IPS-18a (cell line): ENCODE measurements around the gene TMEM219.

Experiments
- H3K27ac ChIP-seq: one replicate; pipeline ENCODE4 v1.5.1; 2013; ENCODE audit warnings: low read length
- H3K27me3 ChIP-seq: one replicate; pipeline ENCODE4 v1.6.1; 2013; ENCODE audit warnings: mild to moderate bottlenecking, low read length; ENCODE audit not compliant: control insufficient read depth, insufficient read depth
- H3K36me3 ChIP-seq: one replicate; pipeline ENCODE4 v1.6.1; 2013; ENCODE audit warnings: low read depth, low read length; ENCODE audit not compliant: control insufficient read depth
- H3K4me1 ChIP-seq: one replicate; pipeline ENCODE4 v1.6.1; 2013; ENCODE audit warnings: low read depth, low read length; ENCODE audit not compliant: control insufficient read depth
- H3K4me3 ChIP-seq: one replicate; pipeline ENCODE4 v1.5.1; 2013; ENCODE audit warnings: low read length
- H3K9ac ChIP-seq: one replicate; pipeline ENCODE4 v1.6.1; 2013; ENCODE audit warnings: mild to moderate bottlenecking, low read length, moderate library complexity
- H3K9me3 ChIP-seq: one replicate; pipeline ENCODE4 v1.6.1; 2013; ENCODE audit warnings: low read depth, low read length; ENCODE audit not compliant: control insufficient read depth

Gene TMEM219, protein sequence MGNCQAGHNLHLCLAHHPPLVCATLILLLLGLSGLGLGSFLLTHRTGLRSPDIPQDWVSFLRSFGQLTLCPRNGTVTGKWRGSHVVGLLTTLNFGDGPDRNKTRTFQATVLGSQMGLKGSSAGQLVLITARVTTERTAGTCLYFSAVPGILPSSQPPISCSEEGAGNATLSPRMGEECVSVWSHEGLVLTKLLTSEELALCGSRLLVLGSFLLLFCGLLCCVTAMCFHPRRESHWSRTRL

DNA sequence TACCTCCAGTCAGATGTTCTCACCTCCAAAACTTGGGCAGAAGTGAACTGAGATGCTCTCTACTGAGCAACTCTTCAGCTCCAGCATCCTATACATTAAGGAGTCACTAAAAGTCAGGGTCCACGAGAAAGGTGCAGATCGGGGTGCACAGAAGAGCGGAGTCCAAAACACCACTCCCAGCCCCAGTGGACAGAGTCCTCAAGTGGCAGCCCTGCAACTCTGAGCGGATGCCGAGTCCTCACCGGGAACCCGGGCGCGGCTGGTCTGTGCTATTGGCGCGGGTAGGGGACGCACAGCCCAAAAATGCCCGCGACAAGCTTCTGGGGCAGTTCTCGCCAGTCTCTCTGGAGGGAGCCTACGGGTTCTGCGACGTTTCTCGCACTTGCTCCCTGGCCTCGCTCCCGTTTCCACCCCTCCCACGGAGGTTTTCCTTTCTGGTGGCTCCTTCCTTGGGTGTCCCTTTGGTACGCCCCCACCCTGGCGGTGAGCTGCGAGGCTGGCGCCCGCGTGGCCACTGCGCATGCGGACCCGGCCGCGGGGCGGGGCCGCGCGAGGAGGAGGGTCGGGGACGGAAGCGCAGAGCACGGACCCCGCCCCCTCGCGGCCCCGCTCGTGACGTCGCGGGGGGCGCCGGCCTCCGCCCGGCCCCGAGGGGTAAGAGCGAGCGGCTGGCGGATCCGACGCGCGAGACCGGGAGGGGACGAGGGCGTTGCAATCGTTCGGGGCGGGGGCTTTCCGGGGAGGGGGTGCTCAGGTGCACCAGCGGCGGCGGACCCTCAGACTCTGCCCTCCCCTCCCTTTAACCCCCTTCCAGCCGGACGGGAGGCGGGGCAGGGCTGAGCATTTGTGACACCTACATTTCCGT lies at the start of gene TMEM219:
Gene TMEM219 (plus strand): TSS at position 601 of the 865 bp plus-strand sequence. CDS start 1,065 bp downstream, outside the sequence.
- H3K4me1 ChIP-seq, result no peaks in the 10 kb centered on the region
- peak within 1 kb of the TSS; percentile 76 for H3K4me3 ChIP-seq
- no peaks in the 10 kb centered on the region for H3K36me3 ChIP-seq
- no peaks in the 10 kb centered on the region for H3K9me3 ChIP-seq
- H3K27ac ChIP-seq, result peak within 1 kb of the TSS; percentile 38
- H3K9ac ChIP-seq, result peak within 1 kb of the TSS; percentile 65
- no peaks in the 10 kb centered on the region for H3K27me3 ChIP-seq

DNA sequence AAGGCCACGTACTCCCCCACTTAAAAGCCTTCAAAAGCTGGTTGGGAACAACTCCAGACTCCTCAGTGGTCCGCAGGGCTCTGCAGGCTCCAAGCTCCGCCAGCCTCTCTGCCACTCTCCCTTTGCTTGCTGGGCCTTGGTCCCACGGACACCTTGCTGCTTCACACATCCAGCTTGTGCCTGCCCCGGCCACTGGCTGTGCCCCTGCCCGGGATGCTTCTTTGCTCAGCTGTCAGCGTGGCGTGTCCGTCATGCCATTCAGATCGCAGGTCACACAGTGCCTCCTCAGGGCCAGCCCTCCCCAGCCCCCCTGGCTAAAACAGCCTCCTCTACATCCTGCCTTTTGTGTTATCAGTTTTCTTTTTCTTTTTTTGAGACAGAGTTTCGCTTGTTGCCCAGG lies 49.8 kb upstream of the TMEM219 start:
- Histone ChIP-seq H3K4me1 (no peaks in the 10 kb centered on the region), H3K4me3 (no peak overlapping the region), H3K36me3 (no peaks in the 10 kb centered on the region), H3K9ac (no peak overlapping the region), H3K27ac (no peak overlapping the region), H3K27me3 (no peaks in the 10 kb centered on the region), H3K9me3 (no peaks in the 10 kb centered on the region)

DNA sequence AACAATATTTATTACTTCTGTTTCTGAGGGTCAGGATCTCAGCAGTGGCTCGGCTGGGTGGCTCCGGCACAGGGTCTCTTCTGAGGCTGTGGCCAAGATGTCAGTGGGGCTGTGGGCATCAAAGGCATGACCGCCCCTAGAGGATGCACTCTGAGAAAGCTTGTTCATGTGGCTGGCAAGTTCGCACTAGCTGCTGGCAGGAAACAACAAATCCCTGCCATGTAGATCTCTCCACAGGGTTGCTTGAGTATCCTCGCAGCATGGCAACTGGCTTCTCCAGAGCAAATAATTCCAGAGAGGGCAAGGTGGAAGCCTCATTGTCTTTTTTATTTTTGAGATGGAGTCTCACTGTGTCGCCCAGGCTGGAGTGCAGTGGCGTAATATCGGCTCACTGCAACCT lies 48.4 kb upstream of the TMEM219 start:
- Histone ChIP-seq H3K36me3 (no peaks in the 10 kb centered on the region), H3K9ac (no peak overlapping the region), H3K4me3 (no peak overlapping the region), H3K27me3 (no peaks in the 10 kb centered on the region), H3K9me3 (no peaks in the 10 kb centered on the region), H3K4me1 (no peaks in the 10 kb centered on the region), H3K27ac (no peak overlapping the region)

DNA sequence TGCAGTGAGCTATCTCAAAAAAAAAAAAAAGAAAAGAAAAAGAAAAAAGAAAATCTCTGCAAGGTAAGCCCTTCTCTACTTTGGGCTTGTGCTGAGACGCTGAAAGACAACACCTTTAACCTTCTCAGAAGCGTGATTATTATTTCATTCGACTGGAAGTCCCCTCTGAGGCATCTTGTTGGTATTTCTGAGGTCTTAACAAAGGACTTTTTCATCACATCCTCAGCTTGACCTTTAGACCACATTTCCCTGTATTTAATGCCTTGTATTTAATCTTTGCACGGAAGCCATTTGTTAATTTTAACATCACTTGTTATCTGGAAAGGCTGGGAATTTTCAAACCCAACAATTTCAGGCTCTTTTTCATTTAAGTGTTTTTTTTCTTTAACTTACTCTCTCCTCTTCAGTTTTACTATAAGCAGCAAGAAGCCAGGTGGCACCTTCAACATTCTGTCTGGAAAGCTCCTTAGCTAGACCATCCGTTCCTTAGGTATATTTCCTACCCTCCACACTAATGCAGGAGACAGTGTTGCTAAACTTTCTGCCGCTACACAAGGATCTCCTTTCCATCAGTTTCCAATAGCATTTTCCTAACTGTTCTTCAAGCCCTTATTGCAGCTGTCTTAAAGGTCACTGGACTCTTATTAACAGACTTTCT lies 46.2 kb upstream of the TMEM219 start:
- no peaks in the 10 kb centered on the region for H3K9me3 ChIP-seq
- no peaks in the 10 kb centered on the region for H3K4me1 ChIP-seq
- no peaks in the 10 kb centered on the region for H3K27me3 ChIP-seq
- no peaks in the 10 kb centered on the region for H3K36me3 ChIP-seq
- H3K4me3 ChIP-seq, result no peak overlapping the region
- H3K9ac ChIP-seq, result no peak overlapping the region
- H3K27ac ChIP-seq, result no peak overlapping the region

DNA sequence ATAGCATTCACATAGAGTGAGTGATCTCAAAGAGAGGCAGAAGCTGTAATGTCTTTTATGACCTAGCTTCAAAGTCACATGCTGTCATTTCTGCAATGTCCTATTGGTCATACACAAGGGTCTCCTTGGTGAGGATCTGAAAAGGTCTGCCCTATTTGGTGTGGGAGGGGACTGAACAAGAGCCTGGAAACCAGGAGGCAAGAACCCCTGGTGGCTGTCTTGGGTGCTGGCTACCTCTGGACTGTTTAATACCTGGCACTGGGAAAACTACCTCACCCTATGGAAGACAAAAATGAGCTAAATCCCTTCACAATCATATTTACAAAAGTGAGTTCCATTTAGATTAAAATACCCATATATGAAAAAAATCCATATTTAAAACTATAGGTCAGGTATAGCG lies 44.9 kb upstream of the TMEM219 start:
- Histone ChIP-seq H3K9me3 (no peaks in the 10 kb centered on the region), H3K36me3 (no peaks in the 10 kb centered on the region), H3K9ac (no peak overlapping the region), H3K27ac (no peak overlapping the region), H3K27me3 (no peaks in the 10 kb centered on the region), H3K4me1 (no peaks in the 10 kb centered on the region), H3K4me3 (no peak overlapping the region)

DNA sequence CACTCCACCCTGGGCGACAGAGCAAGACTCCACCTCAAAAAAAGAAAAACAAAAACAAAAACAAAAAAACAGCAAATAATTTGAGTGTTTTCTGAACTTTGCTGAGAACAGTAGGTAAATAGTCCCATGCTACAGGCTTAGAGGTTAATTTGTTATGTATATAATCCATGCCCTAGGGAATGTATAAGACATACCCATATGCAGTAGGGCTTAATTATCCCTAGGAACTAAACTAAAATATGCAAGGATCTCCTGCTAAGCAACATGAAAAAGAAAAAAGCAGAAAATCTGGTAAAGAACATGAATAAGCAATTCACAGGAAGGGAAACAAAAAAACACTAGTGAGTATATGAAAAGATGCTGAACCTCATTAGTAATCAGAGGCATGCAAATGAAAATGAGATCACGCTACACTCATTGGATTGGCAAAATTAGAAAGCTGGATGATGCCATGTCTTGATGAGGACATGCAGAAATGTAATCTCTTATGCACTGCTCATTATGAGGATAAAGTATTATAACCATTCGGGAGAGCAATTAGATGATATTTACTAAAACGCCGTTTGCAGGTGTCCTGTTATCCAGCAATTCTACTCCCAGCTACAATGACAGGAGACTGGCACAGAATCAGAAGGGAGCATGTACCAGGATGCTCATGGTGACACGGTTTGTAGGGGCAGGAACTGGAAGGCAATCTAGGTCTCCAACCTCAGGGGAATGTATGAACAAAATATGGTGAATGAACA lies 41.4 kb upstream of the TMEM219 start:
- no peak overlapping the region for H3K4me3 ChIP-seq
- no peaks in the 10 kb centered on the region for H3K9me3 ChIP-seq
- no peaks in the 10 kb centered on the region for H3K27me3 ChIP-seq
- H3K36me3 ChIP-seq, result no peaks in the 10 kb centered on the region
- no peaks in the 10 kb centered on the region for H3K4me1 ChIP-seq
- no peak overlapping the region for H3K9ac ChIP-seq
- H3K27ac ChIP-seq, result no peak overlapping the region

DNA sequence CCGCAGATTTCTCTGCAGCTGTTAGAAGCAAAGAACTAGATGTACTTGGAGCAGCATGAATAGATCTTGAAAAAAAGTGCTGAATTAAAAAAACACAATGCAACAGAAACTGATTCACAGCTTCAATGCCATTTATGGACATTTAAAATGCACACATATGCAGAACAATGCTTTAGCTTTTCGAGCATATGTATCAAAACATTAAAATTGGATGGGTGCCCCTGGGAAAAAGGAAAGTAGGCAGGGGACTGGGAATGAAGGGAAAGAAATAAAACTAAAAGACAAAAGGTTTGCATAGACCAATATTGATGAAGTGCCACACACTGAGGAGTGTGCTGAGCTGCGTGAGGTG lies 40.9 kb upstream of the TMEM219 start:
- Histone ChIP-seq H3K9ac (no peak overlapping the region), H3K27me3 (no peaks in the 10 kb centered on the region), H3K36me3 (no peaks in the 10 kb centered on the region), H3K27ac (no peak overlapping the region), H3K9me3 (no peaks in the 10 kb centered on the region), H3K4me3 (no peak overlapping the region), H3K4me1 (no peaks in the 10 kb centered on the region)

DNA sequence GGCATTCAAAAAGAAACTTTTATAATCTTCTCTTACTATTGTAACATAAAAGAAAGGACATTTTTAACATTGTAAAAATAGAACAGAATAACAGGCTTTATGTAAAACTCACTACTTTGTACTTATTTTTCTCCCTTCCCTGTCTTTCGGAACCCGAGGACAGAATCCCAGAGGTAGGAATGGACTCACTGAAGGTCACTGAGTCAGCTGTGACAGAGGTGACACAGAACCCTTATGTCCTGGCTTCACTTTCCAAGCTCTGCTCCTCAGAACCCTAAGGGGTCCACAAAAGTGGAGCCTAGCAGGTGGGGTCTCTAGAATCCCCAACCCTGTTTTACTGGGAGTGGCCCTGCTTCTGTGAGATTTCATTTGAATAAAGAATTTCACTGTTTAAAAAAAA lies 39.6 kb upstream of the TMEM219 start:
- Histone ChIP-seq H3K4me1 (peaks cover 5% of the 10 kb centered on the region), H3K27me3 (no peaks in the 10 kb centered on the region), H3K9me3 (no peaks in the 10 kb centered on the region), H3K36me3 (no peaks in the 10 kb centered on the region), H3K4me3 (no peak overlapping the region), H3K9ac (no peak overlapping the region), H3K27ac (no peak overlapping the region)

DNA sequence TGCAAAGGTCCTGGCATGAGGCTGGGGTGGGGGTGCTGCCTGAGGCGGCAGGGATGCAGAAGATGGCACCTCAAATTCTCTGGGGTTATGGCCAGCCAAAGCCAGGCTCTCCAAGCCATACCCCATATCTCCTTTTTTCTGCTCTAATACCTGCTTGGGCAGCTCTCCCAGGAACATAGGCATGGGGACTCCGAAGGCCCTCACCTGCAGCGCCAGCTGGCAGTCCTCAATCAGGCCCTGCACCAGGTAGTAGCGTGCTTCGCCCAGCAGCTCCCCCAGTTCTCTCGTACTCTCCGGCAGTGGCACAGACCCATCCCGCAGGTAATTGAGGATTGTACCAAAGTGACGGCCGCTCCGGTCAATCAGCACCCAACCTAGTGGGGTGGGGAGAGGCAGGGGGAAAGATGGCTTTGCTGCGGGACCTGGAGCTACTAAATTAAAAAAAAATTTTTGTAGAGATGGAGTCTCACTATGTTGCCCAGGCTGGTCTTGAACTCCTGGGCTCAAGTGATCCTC lies 38.8 kb upstream of the TMEM219 start:
- Histone ChIP-seq H3K27ac (no peak overlapping the region), H3K4me1 (peaks cover 7% of the 10 kb centered on the region), H3K9ac (no peak overlapping the region), H3K9me3 (no peaks in the 10 kb centered on the region), H3K36me3 (no peaks in the 10 kb centered on the region), H3K27me3 (no peaks in the 10 kb centered on the region), H3K4me3 (no peak overlapping the region)

DNA sequence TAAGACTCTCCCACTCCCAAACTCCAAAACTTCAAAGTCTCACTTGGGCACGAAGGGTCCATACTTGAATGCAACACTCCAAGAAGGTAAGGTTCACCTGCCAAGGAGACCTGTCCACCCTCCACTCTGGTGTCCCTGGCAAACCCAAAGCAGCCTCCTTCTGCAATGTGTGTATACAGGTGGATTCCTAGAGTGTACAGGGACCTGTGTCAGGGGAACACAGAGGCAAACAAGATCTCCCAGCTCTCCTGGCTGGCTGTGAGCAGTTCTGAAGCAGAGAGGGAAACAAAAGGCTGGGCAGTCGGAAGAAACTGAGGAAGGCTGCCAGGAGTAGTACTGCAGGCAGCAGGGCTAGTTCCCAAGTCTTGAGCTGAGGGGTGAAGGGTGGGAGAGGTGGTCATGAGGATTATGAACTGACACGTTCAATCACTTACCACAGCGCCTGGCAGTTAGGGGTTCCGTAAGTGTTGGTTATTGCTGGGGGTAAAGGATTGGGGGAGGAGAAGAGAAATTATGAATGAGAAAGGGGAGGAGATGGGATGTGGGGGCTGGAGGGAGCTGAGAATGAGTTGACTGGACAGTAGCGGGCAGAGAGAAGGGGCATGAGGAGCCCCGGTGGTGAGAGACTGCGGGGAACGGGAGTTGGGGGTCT lies 36.6 kb upstream of the TMEM219 start:
- Histone ChIP-seq H3K27me3 (no peaks in the 10 kb centered on the region), H3K36me3 (no peaks in the 10 kb centered on the region), H3K27ac (no peak overlapping the region), H3K9ac (peak overlapping the region; percentile 83), H3K9me3 (no peaks in the 10 kb centered on the region), H3K4me1 (peaks cover 7% of the 10 kb centered on the region), H3K4me3 (peak overlapping the region; percentile 77)
